HCT116 (cell line): Measurements from ENCODE around the gene GRIK2. TPM values are rescaled to one million over a fixed set of nuclear protein-coding genes. Genes with fewer than 3 reads are reported as not detected.

ENCODE experiments used
- ATAC-seq: fragments of 200-7000 bp; cut with Tn5 transposase; 2 replicates; pipeline ENCODE4 v1.9.1; 2020; ENCODE audit warnings: mild to moderate bottlenecking, moderate library complexity
- BruUV-seq: library from RNA; stranded (reverse); fragments of 400-500 nt; replicated peaks from 2 replicates; lab custom pipeline; 2021; lab: Mats Ljungman, UMichigan
- CTCF ChIA-PET: fragments of 300-600 bp; sonication (Branson Sonifier 250); formaldehyde crosslinking; loops from one replicate; lab custom pipeline; 2021; ENCODE audit warnings: antibody characterized with exemption; lab: Charles Lee
- POLR2A ChIA-PET: fragments of 300-600, 350-600 bp; sonication (Branson Sonifier 250); formaldehyde crosslinking; loops from one replicate; lab custom pipeline; 2021; ENCODE audit warnings: antibody characterized with exemption; lab: Charles Lee
- RAD21 ChIA-PET, 2 experiments: fragments of 300-600 bp; sonication (Branson Sonifier 250); formaldehyde crosslinking; loops; one replicate each; lab custom pipeline; 2023; ENCODE audit warnings: low total read pairs in 2 of 2; ENCODE audit not compliant: uncharacterized antibody in 2 of 2, unreplicated experiment in 2 of 2, low non-redundant PET in 1 of 2; lab: Charles Lee
- DNase-seq: peaks from one replicate; pipeline ENCODE4 v3.0.0-alpha.2; 2010; ENCODE audit warnings: low read depth, low spot score
- H2AFZ ChIP-seq: fragments of 200-600 bp; shearing (Covaris generic), sonication (generic); 2 replicates; pipeline ENCODE4 v1.6.1; 2017; ENCODE audit warnings: low read depth, mixed run types, mixed read lengths, antibody characterized with exemption, low read length; ENCODE audit not compliant: poor library complexity, severe bottlenecking
- H3K27ac ChIP-seq: 2 replicates; pipeline ENCODE4 v1.5.1; 2012; ENCODE audit warnings: low read depth, low read length
- H3K27me3 ChIP-seq: fragments of 200-600 bp; sonication (generic); 2 replicates; pipeline ENCODE4 v1.6.1; 2016; ENCODE audit warnings: mixed run types, low read length, mixed read lengths; ENCODE audit not compliant: insufficient read depth
- H3K36me3 ChIP-seq, 2 experiments: fragments of 200-500 bp in 1 of 2; fragments of 200-600 bp in 1 of 2; sonication (Bioruptor generic) in 1 of 2; sonication (generic) in 1 of 2; 2 replicates each; pipeline versions ENCODE4 v1.5.1 to v1.6.1; 2014 to 2016; ENCODE audit warnings: low read length in 2 of 2, inconsistent platforms in 1 of 2, mixed read lengths in 1 of 2, mixed run types in 1 of 2; ENCODE audit not compliant: insufficient read depth in 2 of 2, control insufficient read depth in 1 of 2
- H3K4me1 ChIP-seq, 2 experiments: fragments of 200-600 bp in 1 of 2; sonication (generic) in 1 of 2; 2 replicates each; pipeline versions ENCODE4 v1.5.1 to v1.6.1; 2012 to 2017; ENCODE audit warnings: low read length in 2 of 2, inconsistent platforms in 1 of 2, mild to moderate bottlenecking in 1 of 2, mixed read lengths in 1 of 2, mixed run types in 1 of 2, moderate library complexity in 1 of 2; ENCODE audit not compliant: insufficient read depth in 2 of 2, control insufficient read depth in 1 of 2
- H3K4me2 ChIP-seq: fragments of 200-600 bp; sonication (generic); 2 replicates; pipeline ENCODE4 v1.6.1; 2017; ENCODE audit warnings: mixed run types, low read length, mixed read lengths
- H3K4me3 ChIP-seq, 2 experiments: fragments of 200-600 bp in 1 of 2; sonication (generic) in 1 of 2; replicated peaks in 1 of 2; 2 replicates each; pipeline ENCODE4 v1.5.1; 2011 to 2016; ENCODE audit warnings: low read length in 2 of 2, control low read depth in 1 of 2, low read depth in 1 of 2, mild to moderate bottlenecking in 1 of 2, mixed read lengths in 1 of 2, mixed run types in 1 of 2
- H3K79me2 ChIP-seq: fragments of 200-600 bp; sonication (generic); 2 replicates; pipeline ENCODE4 v1.6.1; 2017; ENCODE audit warnings: mild to moderate bottlenecking, mixed run types, low read length, moderate library complexity, mixed read lengths; ENCODE audit not compliant: insufficient read depth
- H3K9ac ChIP-seq: fragments of 200-600 bp; sonication (generic); 2 replicates; pipeline ENCODE4 v1.6.1; 2016; ENCODE audit warnings: low read length, mixed read lengths
- H3K9me2 ChIP-seq: fragments of 200-600 bp; sonication (generic), shearing (Covaris generic); 2 replicates; pipeline ENCODE4 v1.6.1; 2017; ENCODE audit warnings: mixed run types, mild to moderate bottlenecking, moderate library complexity; ENCODE audit not compliant: insufficient read depth
- H3K9me3 ChIP-seq, 2 experiments: fragments of 200-500 bp in 1 of 2; fragments of 200-600 bp in 1 of 2; sonication (Bioruptor generic) in 1 of 2; sonication (generic) in 1 of 2; 2 replicates each; pipeline ENCODE4 v1.6.1; 2014 to 2017; ENCODE audit warnings: low read length in 2 of 2, mixed read lengths in 2 of 2, inconsistent platforms in 1 of 2, low read depth in 1 of 2, mild to moderate bottlenecking in 1 of 2, mixed run types in 1 of 2, moderate library complexity in 1 of 2; ENCODE audit not compliant: control insufficient read depth in 1 of 2, insufficient read depth in 1 of 2
- H4K20me1 ChIP-seq: fragments of 200-600 bp; sonication (generic), shearing (Covaris generic); 2 replicates; pipeline ENCODE4 v1.6.1; 2017; ENCODE audit warnings: mixed run types, mild to moderate bottlenecking, moderate library complexity; ENCODE audit not compliant: insufficient read depth
- CBX3 ChIP-seq: IDR thresholded peaks from 2 replicates; pipeline ENCODE4 v1.6.1; 2012; ENCODE audit warnings: low read depth
- ELF1 ChIP-seq: IDR thresholded peaks from 2 replicates; pipeline ENCODE4 v1.6.1; 2012; ENCODE audit warnings: low read depth, borderline replicate concordance
- POLR2AphosphoS5 ChIP-seq: IDR thresholded peaks from 2 replicates; pipeline ENCODE4 v1.6.1; 2011; ENCODE audit warnings: mild to moderate bottlenecking, low read depth, low read length, moderate library complexity
- RAD21 ChIP-seq: IDR thresholded peaks from 2 replicates; pipeline ENCODE4 v1.6.1; 2012; ENCODE audit warnings: low read depth, mild to moderate bottlenecking
- SIN3A ChIP-seq: IDR thresholded peaks from 2 replicates; pipeline ENCODE4 v1.6.1; 2012; ENCODE audit warnings: low read depth
- SP1 ChIP-seq: IDR thresholded peaks from 2 replicates; pipeline ENCODE4 v1.6.1; 2012; ENCODE audit warnings: low read depth
- SRF ChIP-seq: IDR thresholded peaks from 2 replicates; pipeline ENCODE4 v1.6.1; 2012; ENCODE audit warnings: low read depth
- TCF7L2 ChIP-seq: IDR thresholded peaks from 2 replicates; pipeline ENCODE4 v1.7.0; 2011; ENCODE audit warnings: borderline replicate concordance, inconsistent platforms; ENCODE audit not compliant: insufficient read depth, insufficient read length; ENCODE audit errors: extremely low read depth
- ZFX ChIP-seq: fragments of 450-650 bp; IDR thresholded peaks from 2 replicates; pipeline ENCODE4 v1.6.1; 2017
- intact Hi-C: fragments of 100-400 bp; cut with micrococcal nuclease; formaldehyde crosslinking; loops from 2 replicates; pipeline ENCODE4 v1.10.0; 2022
- total RNA-seq: library from RNA; stranded (reverse); gene quantifications from one replicate; pipeline ENCODE4 v1.2.1, GENCODE V29; 2021; ENCODE audit not compliant: unreplicated experiment
- TF ChIP-seq, protein P1 (sequence below): IDR thresholded peaks from 2 replicates; pipeline ENCODE4 v1.6.1; 2012; ENCODE audit warnings: low read depth
- TF ChIP-seq, protein P2 (sequence below): IDR thresholded peaks from 2 replicates; pipeline ENCODE4 v1.6.1; 2012
- TF ChIP-seq, protein P3 (sequence below): IDR thresholded peaks from 2 replicates; pipeline ENCODE4 v1.6.1; 2011; ENCODE audit warnings: mild to moderate bottlenecking, low read length, moderate library complexity; ENCODE audit not compliant: insufficient replicate concordance; ENCODE audit errors: extremely low read depth

Gene GRIK2
- total RNA-seq, 1 experiment from 2014 or later, result 0.64 TPM

DNA sequence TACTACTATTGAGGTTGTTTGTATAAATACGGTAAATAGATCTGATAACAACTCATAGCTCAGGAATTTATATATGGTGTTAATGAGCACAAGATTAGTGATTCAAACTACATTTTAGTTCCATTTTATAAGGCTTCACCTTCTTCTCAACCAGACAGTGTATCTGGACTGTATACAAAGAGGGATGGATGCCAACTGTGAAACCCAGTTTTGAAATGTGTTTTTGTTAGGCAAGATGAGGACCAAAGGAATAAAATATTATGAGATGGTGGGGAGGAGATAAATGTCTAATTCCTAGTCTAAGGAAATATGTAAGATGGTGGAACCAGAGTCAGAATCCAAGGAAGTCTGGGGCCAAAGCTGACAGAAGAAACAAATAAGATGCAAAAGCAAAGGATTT, 329.0 kb downstream of the GRIK2 start:
- H3K9ac ChIP-seq, result no peak overlapping the region
- H3K4me2 ChIP-seq, result no peak overlapping the region
- H3K27me3 ChIP-seq, result no peaks in the 10 kb centered on the region
- ATAC-seq (no peak), DNase-seq (no peak)
- no peak for TF ChIP-seq SIN3A
- TF ChIP-seq RAD21, result no peak
- no peak for TF ChIP-seq TCF7L2
- TF ChIP-seq, protein P1, sequence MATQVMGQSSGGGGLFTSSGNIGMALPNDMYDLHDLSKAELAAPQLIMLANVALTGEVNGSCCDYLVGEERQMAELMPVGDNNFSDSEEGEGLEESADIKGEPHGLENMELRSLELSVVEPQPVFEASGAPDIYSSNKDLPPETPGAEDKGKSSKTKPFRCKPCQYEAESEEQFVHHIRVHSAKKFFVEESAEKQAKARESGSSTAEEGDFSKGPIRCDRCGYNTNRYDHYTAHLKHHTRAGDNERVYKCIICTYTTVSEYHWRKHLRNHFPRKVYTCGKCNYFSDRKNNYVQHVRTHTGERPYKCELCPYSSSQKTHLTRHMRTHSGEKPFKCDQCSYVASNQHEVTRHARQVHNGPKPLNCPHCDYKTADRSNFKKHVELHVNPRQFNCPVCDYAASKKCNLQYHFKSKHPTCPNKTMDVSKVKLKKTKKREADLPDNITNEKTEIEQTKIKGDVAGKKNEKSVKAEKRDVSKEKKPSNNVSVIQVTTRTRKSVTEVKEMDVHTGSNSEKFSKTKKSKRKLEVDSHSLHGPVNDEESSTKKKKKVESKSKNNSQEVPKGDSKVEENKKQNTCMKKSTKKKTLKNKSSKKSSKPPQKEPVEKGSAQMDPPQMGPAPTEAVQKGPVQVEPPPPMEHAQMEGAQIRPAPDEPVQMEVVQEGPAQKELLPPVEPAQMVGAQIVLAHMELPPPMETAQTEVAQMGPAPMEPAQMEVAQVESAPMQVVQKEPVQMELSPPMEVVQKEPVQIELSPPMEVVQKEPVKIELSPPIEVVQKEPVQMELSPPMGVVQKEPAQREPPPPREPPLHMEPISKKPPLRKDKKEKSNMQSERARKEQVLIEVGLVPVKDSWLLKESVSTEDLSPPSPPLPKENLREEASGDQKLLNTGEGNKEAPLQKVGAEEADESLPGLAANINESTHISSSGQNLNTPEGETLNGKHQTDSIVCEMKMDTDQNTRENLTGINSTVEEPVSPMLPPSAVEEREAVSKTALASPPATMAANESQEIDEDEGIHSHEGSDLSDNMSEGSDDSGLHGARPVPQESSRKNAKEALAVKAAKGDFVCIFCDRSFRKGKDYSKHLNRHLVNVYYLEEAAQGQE, result no peak
- TF ChIP-seq SP1, result no peak
- TF ChIP-seq, protein P2, sequence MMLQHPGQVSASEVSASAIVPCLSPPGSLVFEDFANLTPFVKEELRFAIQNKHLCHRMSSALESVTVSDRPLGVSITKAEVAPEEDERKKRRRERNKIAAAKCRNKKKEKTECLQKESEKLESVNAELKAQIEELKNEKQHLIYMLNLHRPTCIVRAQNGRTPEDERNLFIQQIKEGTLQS, result no peak
- no peak for TF ChIP-seq CBX3
- no peak for TF ChIP-seq ELF1
- no peak for TF ChIP-seq SRF
- no peak for TF ChIP-seq POLR2AphosphoS5
- TF ChIP-seq ZFX, result no peak
- TF ChIP-seq, protein P3, sequence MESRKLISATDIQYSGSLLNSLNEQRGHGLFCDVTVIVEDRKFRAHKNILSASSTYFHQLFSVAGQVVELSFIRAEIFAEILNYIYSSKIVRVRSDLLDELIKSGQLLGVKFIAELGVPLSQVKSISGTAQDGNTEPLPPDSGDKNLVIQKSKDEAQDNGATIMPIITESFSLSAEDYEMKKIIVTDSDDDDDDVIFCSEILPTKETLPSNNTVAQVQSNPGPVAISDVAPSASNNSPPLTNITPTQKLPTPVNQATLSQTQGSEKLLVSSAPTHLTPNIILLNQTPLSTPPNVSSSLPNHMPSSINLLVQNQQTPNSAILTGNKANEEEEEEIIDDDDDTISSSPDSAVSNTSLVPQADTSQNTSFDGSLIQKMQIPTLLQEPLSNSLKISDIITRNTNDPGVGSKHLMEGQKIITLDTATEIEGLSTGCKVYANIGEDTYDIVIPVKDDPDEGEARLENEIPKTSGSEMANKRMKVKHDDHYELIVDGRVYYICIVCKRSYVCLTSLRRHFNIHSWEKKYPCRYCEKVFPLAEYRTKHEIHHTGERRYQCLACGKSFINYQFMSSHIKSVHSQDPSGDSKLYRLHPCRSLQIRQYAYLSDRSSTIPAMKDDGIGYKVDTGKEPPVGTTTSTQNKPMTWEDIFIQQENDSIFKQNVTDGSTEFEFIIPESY, result no peak
- intact Hi-C loops, result no loop called here
- CTCF ChIA-PET, result no interaction called here
- RAD21 ChIA-PET, result no interaction called here
- H3K9me3 ChIP-seq, result no peaks in the 10 kb centered on the region
- POLR2A ChIA-PET, result no interaction called here
- BruUV-seq, result no TSS peak
- H3K4me3 ChIP-seq, result no peak overlapping the region
- no peak overlapping the region for H2AFZ ChIP-seq
- no peak overlapping the region for H3K27ac ChIP-seq
- H4K20me1 ChIP-seq, result no peaks in the 10 kb centered on the region
- H3K9me2 ChIP-seq, result no peaks in the 10 kb centered on the region
- H3K79me2 ChIP-seq, result no peaks in the 10 kb centered on the region
- H3K36me3 ChIP-seq, result no peaks in the 10 kb centered on the region
- no peaks in the 10 kb centered on the region for H3K4me1 ChIP-seq
